SK-N-SH treated with all-trans-retinoic acid at 6 μM for 48 hours (cell line): Measurements from ENCODE around the gene PSMG4.

Source experiments
- ATAC-seq: fragments of 200-7000 bp; cut with Tn5 transposase; 3 replicates; pipeline ENCODE4 v1.9.1; 2020; ENCODE audit warnings: mild to moderate bottlenecking, moderate library complexity
- ARNTL ChIP-seq: fragments of 450-650 bp; formaldehyde crosslinking; IDR thresholded peaks from 2 replicates; pipeline ENCODE4 v1.5.0; 2020; ENCODE audit warnings: low read depth, mild to moderate bottlenecking, moderate library complexity, borderline replicate concordance
- BACH2 ChIP-seq: fragments of 250-450 bp; sonication (Bioruptor Pico); IDR thresholded peaks from 2 replicates; pipeline ENCODE4 v1.9.0; 2021; ENCODE audit warnings: mild to moderate bottlenecking, borderline replicate concordance
- CREB5 ChIP-seq: fragments of 250-450 bp; sonication (Bioruptor Pico); IDR thresholded peaks from 2 replicates; pipeline ENCODE4 v1.5.1; 2020; ENCODE audit warnings: low read depth, mild to moderate bottlenecking, moderate library complexity
- CSDC2 ChIP-seq: fragments of 250-450 bp; sonication (Bioruptor Pico); IDR thresholded peaks from 2 replicates; pipeline ENCODE4 v1.5.0; 2020; ENCODE audit warnings: mild to moderate bottlenecking, moderate library complexity
- ESRRG ChIP-seq: fragments of 250-450 bp; sonication (Bioruptor Pico); IDR thresholded peaks from 2 replicates; pipeline ENCODE4 v1.6.1; 2021; ENCODE audit warnings: mild to moderate bottlenecking
- GLIS3 ChIP-seq: fragments of 250-450 bp; sonication (Bioruptor Pico); IDR thresholded peaks from 2 replicates; pipeline ENCODE4 v1.5.0; 2020; ENCODE audit warnings: mild to moderate bottlenecking, moderate library complexity
- ISL1 ChIP-seq: fragments of 250-450 bp; sonication (Bioruptor Pico); IDR thresholded peaks from 2 replicates; pipeline ENCODE4 v2.1.2; 2022; ENCODE audit warnings: mild to moderate bottlenecking, moderate library complexity
- OSR1 ChIP-seq: fragments of 250-450 bp; sonication (Bioruptor Pico); IDR thresholded peaks from 2 replicates; pipeline ENCODE4 v1.8.0; 2022; ENCODE audit warnings: moderate library complexity, mild to moderate bottlenecking, inconsistent platforms
- POU6F1 ChIP-seq: fragments of 250-450 bp; sonication (Bioruptor Pico); IDR thresholded peaks from 2 replicates; pipeline ENCODE4 v1.8.0; 2021; ENCODE audit warnings: low read depth, mild to moderate bottlenecking, moderate library complexity, borderline replicate concordance
- PPARA ChIP-seq: fragments of 250-450 bp; sonication (Bioruptor Pico); IDR thresholded peaks from 2 replicates; pipeline ENCODE4 v1.5.0; 2020; ENCODE audit warnings: mild to moderate bottlenecking, borderline replicate concordance
- RARB ChIP-seq: fragments of 250-450 bp; sonication (Bioruptor Pico); IDR thresholded peaks from 2 replicates; pipeline ENCODE4 v1.8.0; 2021; ENCODE audit warnings: mild to moderate bottlenecking, moderate library complexity
- SNAI2 ChIP-seq: fragments of 250-450 bp; sonication (Bioruptor Pico); IDR thresholded peaks from 2 replicates; pipeline ENCODE4 v1.5.0; 2020; ENCODE audit warnings: mild to moderate bottlenecking, moderate library complexity
- TCF4 ChIP-seq: fragments of 250-450 bp; sonication (Bioruptor Pico); IDR thresholded peaks from 2 replicates; pipeline ENCODE4 v1.8.0; 2021; ENCODE audit warnings: mild to moderate bottlenecking, moderate library complexity, borderline replicate concordance
- TOX ChIP-seq: fragments of 250-450 bp; sonication (Bioruptor Pico); IDR thresholded peaks from 2 replicates; pipeline ENCODE4 v1.8.0; 2021; ENCODE audit warnings: mild to moderate bottlenecking, moderate library complexity, borderline replicate concordance
- TSHZ2 ChIP-seq: fragments of 250-450 bp; sonication (Bioruptor Pico); IDR thresholded peaks from 2 replicates; pipeline ENCODE4 v1.5.0; 2020; ENCODE audit warnings: mild to moderate bottlenecking, moderate library complexity
- ZC3H10 ChIP-seq: fragments of 250-450 bp; sonication (Bioruptor Pico); IDR thresholded peaks from 2 replicates; pipeline ENCODE4 v1.5.1; 2021; ENCODE audit warnings: mild to moderate bottlenecking, moderate library complexity
- ZFP30 ChIP-seq: fragments of 450-650 bp; formaldehyde crosslinking; IDR thresholded peaks from 2 replicates; pipeline ENCODE4 v1.5.0; 2022; ENCODE audit warnings: mild to moderate bottlenecking, moderate library complexity
- ZNF565 ChIP-seq: fragments of 450-650 bp; formaldehyde crosslinking; conservative IDR thresholded peaks from 2 replicates; pipeline ENCODE4 v1.5.0; 2020; ENCODE audit warnings: low read depth, mild to moderate bottlenecking, moderate library complexity
- ZNF70 ChIP-seq: fragments of 450-650 bp; formaldehyde crosslinking; IDR thresholded peaks from 2 replicates; pipeline ENCODE4 v1.5.0; 2020; ENCODE audit warnings: mild to moderate bottlenecking, moderate library complexity
- ZNF8 ChIP-seq: fragments of 450-650 bp; formaldehyde crosslinking; IDR thresholded peaks from 2 replicates; pipeline ENCODE4 v1.5.0; 2020; ENCODE audit warnings: mild to moderate bottlenecking, moderate library complexity
- TF ChIP-seq, protein P1 (sequence below): fragments of 250-450 bp; sonication (Bioruptor Pico); IDR thresholded peaks from 2 replicates; pipeline ENCODE4 v1.8.0; 2020; ENCODE audit warnings: mild to moderate bottlenecking, moderate library complexity, borderline replicate concordance
- TF ChIP-seq, protein P2 (sequence below): fragments of 250-450 bp; sonication (Bioruptor Pico); IDR thresholded peaks from 2 replicates; pipeline ENCODE4 v1.5.1; 2021; ENCODE audit warnings: mild to moderate bottlenecking, moderate library complexity

Gene PSMG4

GRCh38 chr6:3232017-3232945 lies 26.5 kb upstream of the PSMG4 start:
- peak; percentile 19 for ATAC-seq
- TF ChIP-seq, protein P1, sequence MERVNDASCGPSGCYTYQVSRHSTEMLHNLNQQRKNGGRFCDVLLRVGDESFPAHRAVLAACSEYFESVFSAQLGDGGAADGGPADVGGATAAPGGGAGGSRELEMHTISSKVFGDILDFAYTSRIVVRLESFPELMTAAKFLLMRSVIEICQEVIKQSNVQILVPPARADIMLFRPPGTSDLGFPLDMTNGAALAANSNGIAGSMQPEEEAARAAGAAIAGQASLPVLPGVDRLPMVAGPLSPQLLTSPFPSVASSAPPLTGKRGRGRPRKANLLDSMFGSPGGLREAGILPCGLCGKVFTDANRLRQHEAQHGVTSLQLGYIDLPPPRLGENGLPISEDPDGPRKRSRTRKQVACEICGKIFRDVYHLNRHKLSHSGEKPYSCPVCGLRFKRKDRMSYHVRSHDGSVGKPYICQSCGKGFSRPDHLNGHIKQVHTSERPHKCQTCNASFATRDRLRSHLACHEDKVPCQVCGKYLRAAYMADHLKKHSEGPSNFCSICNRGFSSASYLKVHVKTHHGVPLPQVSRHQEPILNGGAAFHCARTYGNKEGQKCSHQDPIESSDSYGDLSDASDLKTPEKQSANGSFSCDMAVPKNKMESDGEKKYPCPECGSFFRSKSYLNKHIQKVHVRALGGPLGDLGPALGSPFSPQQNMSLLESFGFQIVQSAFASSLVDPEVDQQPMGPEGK (CRISPR knock-in tag), result no peak
- no peak for TF ChIP-seq ISL1 (CRISPR knock-in tag)
- TF ChIP-seq OSR1 (CRISPR knock-in tag), result no peak
- no peak for TF ChIP-seq ARNTL (CRISPR knock-in tag)
- no peak for TF ChIP-seq PPARA (CRISPR knock-in tag)
- no peak for TF ChIP-seq TCF4 (CRISPR knock-in tag)
- TF ChIP-seq ZFP30 (CRISPR knock-in tag), result no peak
- TF ChIP-seq ZC3H10 (CRISPR knock-in tag), result no peak
- no peak for TF ChIP-seq ZNF565 (CRISPR knock-in tag)
- TF ChIP-seq BACH2 (CRISPR knock-in tag), result no peak
- TF ChIP-seq, protein P2, sequence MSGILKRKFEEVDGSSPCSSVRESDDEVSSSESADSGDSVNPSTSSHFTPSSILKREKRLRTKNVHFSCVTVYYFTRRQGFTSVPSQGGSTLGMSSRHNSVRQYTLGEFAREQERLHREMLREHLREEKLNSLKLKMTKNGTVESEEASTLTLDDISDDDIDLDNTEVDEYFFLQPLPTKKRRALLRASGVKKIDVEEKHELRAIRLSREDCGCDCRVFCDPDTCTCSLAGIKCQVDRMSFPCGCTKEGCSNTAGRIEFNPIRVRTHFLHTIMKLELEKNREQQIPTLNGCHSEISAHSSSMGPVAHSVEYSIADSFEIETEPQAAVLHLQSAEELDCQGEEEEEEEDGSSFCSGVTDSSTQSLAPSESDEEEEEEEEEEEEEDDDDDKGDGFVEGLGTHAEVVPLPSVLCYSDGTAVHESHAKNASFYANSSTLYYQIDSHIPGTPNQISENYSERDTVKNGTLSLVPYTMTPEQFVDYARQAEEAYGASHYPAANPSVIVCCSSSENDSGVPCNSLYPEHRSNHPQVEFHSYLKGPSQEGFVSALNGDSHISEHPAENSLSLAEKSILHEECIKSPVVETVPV (CRISPR knock-in tag), result no peak
- TF ChIP-seq CSDC2 (CRISPR knock-in tag), result no peak
- no peak for TF ChIP-seq GLIS3
- no peak for TF ChIP-seq TOX (CRISPR knock-in tag)
- TF ChIP-seq ZNF8 (CRISPR knock-in tag), result no peak
- TF ChIP-seq ESRRG, result no peak
- TF ChIP-seq POU6F1, result no peak
- TF ChIP-seq SNAI2 (CRISPR knock-in tag), result no peak

DNA sequence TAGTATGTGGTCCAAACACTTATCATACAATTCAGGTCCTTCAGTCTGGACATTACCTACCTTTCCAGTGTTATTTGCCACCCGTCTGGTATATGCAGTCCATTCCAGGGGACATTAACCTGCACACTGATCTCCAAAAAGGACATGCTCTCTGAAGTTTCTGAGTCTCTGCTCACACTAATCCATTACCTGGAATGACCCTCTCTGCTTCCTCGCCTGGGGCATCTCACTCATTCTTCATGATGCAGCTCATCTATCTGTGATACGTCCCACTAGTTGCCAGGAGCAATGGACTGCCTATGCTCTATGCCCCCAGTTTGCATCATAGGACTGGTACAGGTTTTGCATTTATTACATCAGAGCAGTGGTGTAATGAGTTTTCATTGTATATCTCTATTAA lies 25.4 kb upstream of the PSMG4 start:
- TF ChIP-seq ISL1 (CRISPR knock-in tag), result no peak
- no peak for TF ChIP-seq ZNF8 (CRISPR knock-in tag)
- no peak for TF ChIP-seq ESRRG
- no peak for TF ChIP-seq TSHZ2 (CRISPR knock-in tag)
- no peak for TF ChIP-seq CREB5 (CRISPR knock-in tag)
- TF ChIP-seq TCF4 (CRISPR knock-in tag), result no peak
- TF ChIP-seq, protein P2 (CRISPR knock-in tag), result no peak
- TF ChIP-seq OSR1 (CRISPR knock-in tag), result no peak
- TF ChIP-seq ZNF70 (CRISPR knock-in tag), result no peak
- no peak for TF ChIP-seq ARNTL (CRISPR knock-in tag)
- TF ChIP-seq CSDC2 (CRISPR knock-in tag), result no peak
- TF ChIP-seq, protein P1 (CRISPR knock-in tag), result no peak
- TF ChIP-seq BACH2 (CRISPR knock-in tag), result no peak
- TF ChIP-seq RARB (CRISPR knock-in tag), result no peak
- no peak for TF ChIP-seq ZC3H10 (CRISPR knock-in tag)
- no peak for TF ChIP-seq GLIS3
- no peak for TF ChIP-seq PPARA (CRISPR knock-in tag)
- no peak for ATAC-seq
